GM12878 (cell line): Measurements from ENCODE around the gene ERN1. TPM values are rescaled to one million over a fixed set of nuclear protein-coding genes. Genes with fewer than 3 reads are reported as not detected.

Experiments used
- ATAC-seq: fragments of 200-7000 bp; cut with Tn5 transposase; 3 replicates; pipeline ENCODE4 v1.9.1; 2020; ENCODE audit warnings: mild to moderate bottlenecking, moderate library complexity
- BruUV-seq: library from RNA; stranded (reverse); fragments of 400-500 nt; replicated peaks from 2 replicates; lab custom pipeline; 2021; lab: Mats Ljungman, UMichigan
- CTCF ChIA-PET: fragments of 300-600 bp; sonication (Branson Sonifier 250); formaldehyde crosslinking; extraction: SDS; loops from one replicate; lab custom pipeline; 2021; ENCODE audit warnings: inconsistent platforms; lab: Yijun Ruan, JAX
- POLR2A ChIA-PET: fragments of 350-600 bp; formaldehyde crosslinking; extraction: SDS; loops from one replicate; lab custom pipeline; 2021; ENCODE audit warnings: inconsistent platforms; lab: Charles Lee
- RAD21 ChIA-PET: fragments of 300-600 bp; sonication (Branson Sonifier 250); formaldehyde crosslinking; loops from one replicate; lab custom pipeline; 2023; ENCODE audit warnings: antibody characterized with exemption; ENCODE audit not compliant: unreplicated experiment; lab: Charles Lee
- SMC1A ChIA-PET: fragments of 300-600 bp; sonication (Branson Sonifier 250); formaldehyde crosslinking; loops from one replicate; lab custom pipeline; 2023; ENCODE audit not compliant: unreplicated experiment, uncharacterized antibody; lab: Charles Lee
- DNase-seq: peaks from one replicate; pipeline ENCODE4 v3.0.0-alpha.2; 2011; ENCODE audit warnings: low read depth, low spot score
- FAIRE-seq: peaks from 3 replicates; lab custom pipeline; 2011; peaks lifted over from hg19 to GRCh38; lab: Jason Lieb, UNC
- H2AFZ ChIP-seq: 2 replicates; pipeline ENCODE4 v1.6.0; 2011; ENCODE audit warnings: low read depth, low read length, control low read depth; ENCODE audit not compliant: control insufficient read depth
- H3K27ac ChIP-seq: 2 replicates; pipeline ENCODE4 v1.5.1; 2011; ENCODE audit warnings: control low read depth; ENCODE audit not compliant: control insufficient read depth, insufficient read depth
- H3K27me3 ChIP-seq, 2 experiments: replicated peaks in 1 of 2; 2 replicates each; pipeline versions ENCODE4 v1.6.0 to v1.6.1; 2011; ENCODE audit warnings: low read length in 1 of 2; ENCODE audit not compliant: control insufficient read depth in 2 of 2, insufficient read depth in 2 of 2
- H3K36me3 ChIP-seq, 2 experiments: 2 replicates each; pipeline ENCODE4 v1.5.1; 2011; ENCODE audit warnings: low read length in 1 of 2; ENCODE audit not compliant: control insufficient read depth in 2 of 2, insufficient read depth in 2 of 2
- H3K4me1 ChIP-seq: 2 replicates; pipeline ENCODE4 v1.6.1; 2011; ENCODE audit warnings: mild to moderate bottlenecking, low read length, moderate library complexity, mixed read lengths; ENCODE audit not compliant: control insufficient read depth, insufficient read depth
- H3K4me2 ChIP-seq: 2 replicates; pipeline ENCODE4 v1.6.0; 2011; ENCODE audit warnings: control low read depth; ENCODE audit not compliant: control insufficient read depth, insufficient read depth
- H3K4me3 ChIP-seq: fragments of 200-600 bp; sonication (generic); 2 replicates; pipeline ENCODE4 v1.5.1; 2016
- H3K79me2 ChIP-seq: 2 replicates; pipeline ENCODE4 v1.6.0; 2011; ENCODE audit warnings: low read length; ENCODE audit not compliant: control insufficient read depth, insufficient read depth
- H3K9ac ChIP-seq: 2 replicates; pipeline ENCODE4 v1.8.0; 2011; ENCODE audit warnings: low read length, control low read depth, mixed read lengths; ENCODE audit not compliant: control insufficient read depth, insufficient read depth
- H3K9me3 ChIP-seq: replicated peaks from 3 replicates; pipeline ENCODE4 v1.5.1; 2011; ENCODE audit warnings: mild to moderate bottlenecking, low read length; ENCODE audit not compliant: control insufficient read depth, insufficient read depth
- H4K20me1 ChIP-seq: 2 replicates; pipeline ENCODE4 v1.6.0; 2011; ENCODE audit not compliant: control insufficient read depth, insufficient read depth
- CEBPB ChIP-seq, 2 experiments: fragments of 150-350 bp in 1 of 2; IDR thresholded peaks; 2 replicates each; pipeline ENCODE4 v1.6.1; 2012 to 2014; ENCODE audit warnings: low read depth in 2 of 2, low read length in 2 of 2, borderline replicate concordance in 1 of 2, inconsistent platforms in 1 of 2
- CREM ChIP-seq: IDR thresholded peaks from 2 replicates; pipeline ENCODE4 v1.6.1; 2014; ENCODE audit warnings: antibody characterized with exemption, low read depth
- FOS ChIP-seq: IDR thresholded peaks from 3 replicates; pipeline ENCODE4 v1.6.1; 2011; ENCODE audit warnings: borderline replicate concordance; ENCODE audit not compliant: insufficient read length; ENCODE audit errors: extremely low read depth
- IKZF1 ChIP-seq: fragments of 450-650 bp; conservative IDR thresholded peaks from 2 replicates; pipeline ENCODE4 v1.6.1; 2017; ENCODE audit warnings: antibody characterized with exemption, mild to moderate bottlenecking
- KDM1A ChIP-seq: fragments of 200-600 bp; sonication (generic); IDR thresholded peaks from 2 replicates; pipeline ENCODE4 v1.6.1; 2016; ENCODE audit warnings: borderline replicate concordance
- MAX ChIP-seq: IDR thresholded peaks from 2 replicates; pipeline ENCODE4 v1.6.1; 2012; ENCODE audit warnings: low read depth, low read length, improper control_type of control experiment
- MTA3 ChIP-seq: IDR thresholded peaks from 2 replicates; pipeline ENCODE4 v1.6.1; 2012; ENCODE audit warnings: low read length, inconsistent platforms, borderline replicate concordance
- SMAD1 ChIP-seq: fragments of 450-650 bp; IDR thresholded peaks from 2 replicates; pipeline ENCODE4 v1.6.1; 2018; ENCODE audit warnings: mild to moderate bottlenecking, low read depth; ENCODE audit not compliant: partially characterized antibody
- SP1 ChIP-seq: IDR thresholded peaks from one replicate; pipeline ENCODE4 v1.6.1; 2011; ENCODE audit warnings: low read depth, low read length
- TARDBP ChIP-seq: IDR thresholded peaks from 2 replicates; pipeline ENCODE4 v1.6.1; 2016; ENCODE audit warnings: borderline replicate concordance
- WGBS: methylation state at CpG from one replicate; pipeline ENCODE4 v1.1.6; 2016; ENCODE audit warnings: low lambda C conversion rate; ENCODE audit not compliant: insufficient replicate concordance, insufficient coverage; ENCODE audit errors: missing lambda C conversion rate; 5-methylcytosine and 5-hydroxymethylcytosine counted together
- in situ Hi-C: fragments of 300-500 bp; cut with MboI; formaldehyde crosslinking; loops from 9 replicates; pipeline ENCODE4 v1.14.3; 2018; ENCODE audit warnings: mixed read lengths
- intact Hi-C: fragments of 100-400 bp; cut with micrococcal nuclease; formaldehyde crosslinking; loops from one replicate; pipeline ENCODE4 v1.14.2; 2022; ENCODE audit not compliant: unreplicated experiment
- polyA plus RNA-seq, 11 experiments: library from polyadenylated mRNA; depleted of rRNA in 4 of 11; unstranded in 6 of 11; stranded (reverse) in 5 of 11; fragments of >200 nt; fragmentation: Nextera tagmentation in 4 of 11; fragmentation: Illumina TruSeq in 1 of 11; extraction: Ambion mirVana in 4 of 11; extraction: Trizol in 1 of 11; gene quantifications; 1 replicate in 1 of 11; 2 replicates in 10 of 11; pipeline versions ENCODE4 v1.2.1 to v1.2.3, GENCODE V29; 2011 to 2016; ENCODE audit warnings: inconsistent platforms in 2 of 11, missing spikeins in 2 of 11, low read depth in 1 of 11
- total RNA-seq, 4 experiments: library from RNA; depleted of rRNA in 3 of 4; stranded (reverse); fragments of >200 nt in 3 of 4; fragmentation: Illumina TruSeq in 1 of 4; extraction: Trizol in 1 of 4; gene quantifications; 2 replicates each; pipeline versions ENCODE4 v1.2.1 to v1.2.3, GENCODE V29; 2013 to 2021

Gene ERN1
- total and polyA plus RNA-seq, 10 of the 15 experiments (the other 5 are each of a cell fraction or from before 2014, with no cell fraction given) = 2.6 to 19.2 (median 7.6) TPM

GRCh38 chr17:64066716-64067115 is 63.2 kb downstream of the ERN1 start:
- CTCF ChIA-PET = interaction anchor here (1.4 to 8.9 kb wide), 5 partner anchors 14 to 163 kb away, joined by 3 to 140 read pairs (median 4); partner anchors contain the start of gene ERN1
- 87% methylated on average over 7 of the region's 7 CpGs for WGBS

GRCh38 chr17:64065161-64065560 is 64.8 kb downstream of the ERN1 start:
- Histone ChIP-seq H3K27ac (no peak overlapping the region), H4K20me1 (no peaks in the 10 kb centered on the region), H3K27me3 (no peaks in the 10 kb centered on the region), H3K9ac (no peak overlapping the region), H3K9me3 (peaks cover 11% of the 10 kb centered on the region), H3K4me3 (no peak overlapping the region), H3K4me2 (no peak overlapping the region), H2AFZ (no peak overlapping the region), H3K4me1 (peaks cover 34% of the 10 kb centered on the region), H3K36me3 (peaks cover 10 to 25% of the 10 kb centered on the region in 2 experiments), H3K79me2 (no peaks in the 10 kb centered on the region)
- no peak for TF ChIP-seq MAX
- TF ChIP-seq TARDBP = no peak
- TF ChIP-seq IKZF1 = no peak
- ATAC-seq (no peak), FAIRE-seq (no peak), DNase-seq (no peak)
- in situ Hi-C loops (no loop called here), intact Hi-C loops (no loop called here)
- ChIA-PET SMC1A (interaction anchor here (1.1 to 10.0 kb wide), 3 partner anchors 10 to 66 kb away, joined by 3 to 151 read pairs (median 65); partner anchors contain the start of gene ERN1), RAD21 (interaction anchor here (7.4 kb wide), 1 partner anchor 67 kb away, joined by 120 read pairs; the partner anchor contains the start of gene ERN1), POLR2A (no interaction called here), CTCF (interaction anchor here (1.4 to 8.9 kb wide), 5 partner anchors 36 to 161 kb away, joined by 3 to 140 read pairs (median 4); partner anchors contain the start of gene ERN1)
- BruUV-seq = no TSS peak
- 91% methylated on average over 8 of the region's 8 CpGs for WGBS

More at GRCh38 chr17:64066716-64067115, 63.2 kb downstream of the ERN1 start:
- Histone ChIP-seq H3K36me3 (peaks cover 12 to 34% of the 10 kb centered on the region in 2 experiments), H3K4me1 (peaks cover 18% of the 10 kb centered on the region), H4K20me1 (no peaks in the 10 kb centered on the region), H3K4me3 (no peak overlapping the region), H3K79me2 (no peaks in the 10 kb centered on the region), H3K9me3 (peaks cover 12% of the 10 kb centered on the region), H3K9ac (no peak overlapping the region), H3K4me2 (no peak overlapping the region), H3K27me3 (no peaks in the 10 kb centered on the region), H3K27ac (no peak overlapping the region), H2AFZ (no peak overlapping the region)
- ChIA-PET RAD21 (no interaction called here), POLR2A (interaction anchor here (1.1 to 1.7 kb wide), 2 partner anchors 10 to 16 kb away, joined by 3 read pairs; no protein-coding TSS in a partner anchor), SMC1A (interaction anchor here (10.0 kb wide), 1 partner anchor 65 kb away, joined by 151 read pairs; the partner anchor contains the start of gene ERN1)
- no TSS peak for BruUV-seq
- in situ Hi-C loops = no loop called here
- ATAC-seq (no peak), FAIRE-seq (no peak), DNase-seq (no peak)
- TF ChIP-seq SMAD1 (no peak), KDM1A (no peak), FOS (no peak), CREM (no peak), CEBPB (IDR thresholded peaks at IDR 0.05; ENCODE audit: borderline replicate concordance in 1 of 2, low read depth in 2 of 2, low read length in 2 of 2) (no peak), SP1 (no peak), MTA3 (no peak)
- intact Hi-C loops = no loop called here
